Measurements from ENCODE around the gene KIF3C. TPM values are rescaled to one million over a fixed set of nuclear protein-coding genes. Genes with fewer than 3 reads are reported as not detected.

The KIF3C gene
- total RNA-seq, 1 donor from 2014 or later = 29.7 TPM

DNA sequence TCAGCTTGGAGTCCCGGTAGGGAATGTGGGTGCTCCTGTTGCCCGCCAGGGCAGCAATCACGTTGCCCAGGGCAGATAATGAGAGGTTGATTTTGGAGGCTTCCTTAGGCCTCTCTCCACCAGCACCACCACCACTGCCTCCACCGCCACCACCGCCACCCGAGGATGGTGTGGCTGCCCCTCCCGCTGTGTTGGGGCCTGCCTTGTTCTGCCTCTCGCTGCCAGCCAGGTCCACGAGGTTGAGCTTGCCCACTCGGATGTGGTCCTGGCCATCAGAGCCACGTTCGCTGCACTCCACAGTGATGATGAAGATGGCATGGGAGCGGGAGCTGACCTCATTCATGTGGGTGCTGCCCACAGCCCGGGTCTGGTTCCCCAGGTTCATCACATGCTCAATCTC, 1.3 kb downstream of the KIF3C start:
- Mint-ChIP-seq H3K9me3 (ENCODE audit: unreplicated experiment) (no peaks in the 10 kb centered on the region), H3K4me1 (ENCODE audit: unreplicated experiment) (peaks cover 46% of the 10 kb centered on the region), H3K36me3 (ENCODE audit: unreplicated experiment) (peaks cover 8% of the 10 kb centered on the region), H3K27ac (ENCODE audit: unreplicated experiment) (no peak overlapping the region), H3K27me3 (ENCODE audit: unreplicated experiment) (no peaks in the 10 kb centered on the region), H3K4me3 (ENCODE audit: unreplicated experiment) (peak overlapping the region; percentile 85)
- DNase-seq (ENCODE audit: extremely low spot score, unreplicated experiment) = no peak
- TF ChIP-seq, protein P1, sequence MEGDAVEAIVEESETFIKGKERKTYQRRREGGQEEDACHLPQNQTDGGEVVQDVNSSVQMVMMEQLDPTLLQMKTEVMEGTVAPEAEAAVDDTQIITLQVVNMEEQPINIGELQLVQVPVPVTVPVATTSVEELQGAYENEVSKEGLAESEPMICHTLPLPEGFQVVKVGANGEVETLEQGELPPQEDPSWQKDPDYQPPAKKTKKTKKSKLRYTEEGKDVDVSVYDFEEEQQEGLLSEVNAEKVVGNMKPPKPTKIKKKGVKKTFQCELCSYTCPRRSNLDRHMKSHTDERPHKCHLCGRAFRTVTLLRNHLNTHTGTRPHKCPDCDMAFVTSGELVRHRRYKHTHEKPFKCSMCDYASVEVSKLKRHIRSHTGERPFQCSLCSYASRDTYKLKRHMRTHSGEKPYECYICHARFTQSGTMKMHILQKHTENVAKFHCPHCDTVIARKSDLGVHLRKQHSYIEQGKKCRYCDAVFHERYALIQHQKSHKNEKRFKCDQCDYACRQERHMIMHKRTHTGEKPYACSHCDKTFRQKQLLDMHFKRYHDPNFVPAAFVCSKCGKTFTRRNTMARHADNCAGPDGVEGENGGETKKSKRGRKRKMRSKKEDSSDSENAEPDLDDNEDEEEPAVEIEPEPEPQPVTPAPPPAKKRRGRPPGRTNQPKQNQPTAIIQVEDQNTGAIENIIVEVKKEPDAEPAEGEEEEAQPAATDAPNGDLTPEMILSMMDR (IDR thresholded peaks at IDR 0.05) = no peak

DNA sequence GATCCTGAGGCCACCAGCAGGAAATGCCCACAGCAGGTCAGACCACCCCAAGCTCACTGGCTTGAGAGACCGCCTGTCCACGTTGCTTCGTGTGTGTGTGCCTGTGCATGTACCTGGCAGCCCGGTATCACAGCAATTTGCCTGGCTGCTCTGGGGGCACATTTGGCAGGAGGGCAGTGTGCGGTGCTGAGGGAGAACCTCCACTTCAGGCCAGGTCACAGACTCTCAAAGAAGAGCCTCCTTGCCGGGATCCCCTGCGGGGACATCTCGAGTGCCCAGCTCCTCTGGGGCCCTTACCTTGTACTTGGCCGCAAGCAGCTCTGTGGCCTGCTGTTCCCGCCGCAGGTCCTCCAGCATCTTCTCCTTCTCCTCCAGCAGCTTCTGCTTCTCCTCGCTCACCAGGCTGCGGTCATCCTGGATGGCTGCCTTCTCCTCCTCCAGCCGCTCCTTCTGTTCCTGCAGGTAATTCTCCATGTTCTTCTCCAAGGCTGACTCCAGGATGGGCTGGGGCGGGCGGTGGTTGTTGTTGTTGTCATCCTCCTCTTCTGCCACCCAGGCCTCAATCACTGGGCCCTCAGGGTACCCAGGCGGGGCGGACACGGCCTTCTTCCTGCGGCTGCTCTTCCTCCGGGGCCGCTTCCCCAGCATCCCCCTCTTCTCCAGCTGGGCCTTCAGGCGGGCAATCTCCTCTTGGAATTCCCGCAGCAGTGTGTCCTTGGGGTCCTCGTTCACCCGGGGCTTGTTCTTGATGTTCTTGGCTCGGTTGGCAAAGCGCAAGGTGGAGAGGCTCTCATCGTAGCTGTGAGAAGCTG, 2.0 kb downstream of the KIF3C start:
- DNase-seq (ENCODE audit: extremely low spot score, unreplicated experiment) = no peak
- TF ChIP-seq, protein P1 (IDR thresholded peaks at IDR 0.05) = no peak
- no peak overlapping the region for H3K27ac Mint-ChIP-seq (ENCODE audit: unreplicated experiment)
- peaks cover 9% of the 10 kb centered on the region for H3K36me3 Mint-ChIP-seq (ENCODE audit: unreplicated experiment)
- H3K27me3 Mint-ChIP-seq (ENCODE audit: unreplicated experiment) = no peaks in the 10 kb centered on the region
- H3K4me1 Mint-ChIP-seq (ENCODE audit: unreplicated experiment) = peaks cover 46% of the 10 kb centered on the region
- no peaks in the 10 kb centered on the region for H3K9me3 Mint-ChIP-seq (ENCODE audit: unreplicated experiment)
- H3K4me3 Mint-ChIP-seq (ENCODE audit: unreplicated experiment) = no peak overlapping the region

DNA sequence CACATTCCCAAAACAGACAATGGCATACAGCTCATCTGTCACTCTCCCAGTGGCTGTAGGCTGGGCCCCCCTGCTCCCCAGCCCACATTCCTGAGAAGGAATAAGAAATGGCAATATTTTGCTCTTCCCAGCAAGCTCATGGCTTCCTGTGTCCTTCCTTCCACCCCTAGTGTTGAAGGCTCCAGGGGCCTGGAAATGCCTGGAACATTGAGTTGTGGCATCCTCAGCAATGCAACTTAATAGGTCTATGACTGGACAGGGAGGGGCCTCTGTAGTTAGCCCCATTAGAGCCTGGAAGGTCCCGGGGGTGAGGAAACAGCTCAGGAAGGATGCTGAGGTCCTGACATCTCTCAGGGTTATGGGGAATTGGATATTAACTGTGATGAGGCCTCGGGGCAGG, 3.3 kb downstream of the KIF3C start:
- H3K4me1 Mint-ChIP-seq (ENCODE audit: unreplicated experiment) = peaks cover 46% of the 10 kb centered on the region
- no peaks in the 10 kb centered on the region for H3K27me3 Mint-ChIP-seq (ENCODE audit: unreplicated experiment)
- DNase-seq (ENCODE audit: extremely low spot score, unreplicated experiment) = no peak
- H3K36me3 Mint-ChIP-seq (ENCODE audit: unreplicated experiment) = peaks cover 9% of the 10 kb centered on the region
- TF ChIP-seq, protein P1 (IDR thresholded peaks at IDR 0.05) = no peak
- H3K9me3 Mint-ChIP-seq (ENCODE audit: unreplicated experiment) = no peaks in the 10 kb centered on the region
- peak overlapping the region; percentile 56 for H3K27ac Mint-ChIP-seq (ENCODE audit: unreplicated experiment)
- peak overlapping the region; percentile 38 for H3K4me3 Mint-ChIP-seq (ENCODE audit: unreplicated experiment)

GRCh38 chr2:25977768-25978167, 4.5 kb downstream of the KIF3C start:
- Mint-ChIP-seq H3K36me3 (ENCODE audit: unreplicated experiment) (peaks cover 9% of the 10 kb centered on the region), H3K4me3 (ENCODE audit: unreplicated experiment) (peak overlapping the region; percentile 38), H3K27ac (ENCODE audit: unreplicated experiment) (peak overlapping the region; percentile 56), H3K27me3 (ENCODE audit: unreplicated experiment) (no peaks in the 10 kb centered on the region), H3K9me3 (ENCODE audit: unreplicated experiment) (no peaks in the 10 kb centered on the region), H3K4me1 (ENCODE audit: unreplicated experiment) (peaks cover 46% of the 10 kb centered on the region)
- TF ChIP-seq, protein P1 (IDR thresholded peaks at IDR 0.05) = no peak
- DNase-seq (ENCODE audit: extremely low spot score, unreplicated experiment) = no peak

DNA sequence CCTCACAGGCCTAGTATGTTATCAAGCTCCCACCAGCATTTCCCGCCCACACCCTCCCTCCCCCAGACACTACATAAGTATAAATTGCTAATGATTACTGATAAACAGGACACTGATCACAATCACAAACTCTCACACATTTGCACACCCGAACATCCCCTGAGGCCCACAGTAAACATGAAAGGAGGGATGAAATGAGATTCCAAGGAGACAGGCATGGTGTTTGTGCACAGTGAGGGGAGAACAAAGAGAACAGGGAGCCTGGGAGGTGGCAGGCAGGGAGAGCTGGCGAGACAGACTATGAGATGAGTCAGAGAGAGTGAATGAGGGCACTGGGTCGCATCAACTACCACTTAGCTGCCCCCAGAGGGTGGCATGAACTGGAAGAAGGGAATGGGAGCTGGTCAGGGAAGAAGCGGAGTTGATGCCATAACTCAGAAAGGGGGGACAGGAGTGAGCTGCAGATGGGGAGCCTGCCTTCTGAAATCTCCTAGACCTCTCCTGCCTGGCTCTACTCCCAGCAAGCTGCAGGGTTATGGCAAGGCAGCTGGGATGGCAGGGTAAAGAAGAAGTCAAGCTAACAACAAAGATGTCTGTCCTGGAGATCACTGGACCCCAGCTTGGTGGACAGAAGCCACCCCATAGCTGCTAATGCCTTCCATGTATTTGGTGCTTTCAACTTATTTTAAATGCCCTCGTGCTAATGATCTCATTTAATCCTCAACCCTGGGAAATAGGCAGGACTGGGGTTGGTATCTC, 5.1 kb downstream of the KIF3C start:
- H3K4me3 Mint-ChIP-seq (ENCODE audit: unreplicated experiment) = peak overlapping the region; percentile 38
- no peaks in the 10 kb centered on the region for H3K27me3 Mint-ChIP-seq (ENCODE audit: unreplicated experiment)
- TF ChIP-seq, protein P1 (IDR thresholded peaks at IDR 0.05) = no peak
- peaks cover 52% of the 10 kb centered on the region for H3K4me1 Mint-ChIP-seq (ENCODE audit: unreplicated experiment)
- no peak for DNase-seq (ENCODE audit: extremely low spot score, unreplicated experiment)
- H3K36me3 Mint-ChIP-seq (ENCODE audit: unreplicated experiment) = peaks cover 10% of the 10 kb centered on the region
- no peaks in the 10 kb centered on the region for H3K9me3 Mint-ChIP-seq (ENCODE audit: unreplicated experiment)
- peak overlapping the region; percentile 56 for H3K27ac Mint-ChIP-seq (ENCODE audit: unreplicated experiment)
